Naive thymus-derived CD8-positive, alpha-beta T cell (primary cell): Measurements from ENCODE around the gene UBAP1L. TPM values are rescaled to one million over a fixed set of nuclear protein-coding genes. Genes with fewer than 3 reads are reported as not detected.

ENCODE experiments used
- ATAC-seq, 2 donors: fragments of 150-1000 bp; cut with Tn5 transposase in 1 of 2; sonication (Bioruptor Pico), chemical (Tn5 transposase) in 1 of 2; 1 replicate in 1 of 2; 2 replicates in 1 of 2; pipeline ENCODE4 v1.10.0; 2021; ENCODE audit warnings: mild to moderate bottlenecking in 2 of 2, moderate library complexity in 2 of 2
- POLR2A ChIA-PET: fragments of 350-600 bp; sonication (Branson Sonifier 250); formaldehyde crosslinking; loops from one replicate; lab custom pipeline; 2021; ENCODE audit warnings: antibody characterized with exemption; lab: Charles Lee
- DNase-seq, 10 donors: peaks; one replicate each; pipeline versions ENCODE4 v3.0.0 to v3.0.0-alpha.2; 2020 to 2022
- H3K27ac Mint-ChIP-seq, 10 donors: one replicate each; pipeline ENCODE4 v1.8.0; 2020 to 2022; ENCODE audit warnings: mild to moderate bottlenecking in 10 of 10, mixed read lengths in 10 of 10, moderate library complexity in 4 of 10, inconsistent platforms in 1 of 10
- H3K27me3 Mint-ChIP-seq, 5 donors: one replicate each; pipeline ENCODE4 v1.8.0; 2021 to 2022; ENCODE audit warnings: mixed read lengths in 5 of 5
- H3K36me3 Mint-ChIP-seq, 3 donors: one replicate each; pipeline ENCODE4 v1.8.0; 2020 to 2022; ENCODE audit warnings: mixed read lengths in 3 of 3, mild to moderate bottlenecking in 2 of 3, inconsistent platforms in 1 of 3
- H3K4me1 Mint-ChIP-seq, 4 donors: one replicate each; pipeline ENCODE4 v1.8.0; 2021 to 2022; ENCODE audit warnings: mixed read lengths in 4 of 4
- H3K4me3 Mint-ChIP-seq, 10 donors: one replicate each; pipeline ENCODE4 v1.8.0; 2020 to 2022; ENCODE audit warnings: mild to moderate bottlenecking in 10 of 10, mixed read lengths in 10 of 10, moderate library complexity in 6 of 10, inconsistent platforms in 1 of 10
- H3K9me3 Mint-ChIP-seq, 9 donors: one replicate each; pipeline ENCODE4 v1.8.0; 2020 to 2022; ENCODE audit warnings: mixed read lengths in 9 of 9, mild to moderate bottlenecking in 3 of 9, inconsistent platforms in 1 of 9, moderate library complexity in 1 of 9
- polyA plus RNA-seq, 3 donors: library from polyadenylated mRNA; unstranded; fragments of 300-500 nt; fragmentation: Illumina TruSeq; gene quantifications; one replicate each; pipeline ENCODE4 v1.2.3, GENCODE V29; 2021
- total RNA-seq, 8 experiments: library from RNA in 2 of 8; stranded (reverse) in 2 of 8; gene quantifications; one replicate each; pipeline ENCODE4 v1.2.3 and lab custom pipeline; 2021 to 2026

Gene UBAP1L
- total and polyA plus RNA-seq, 5 experiments from 2014 or later: 0.20 to 16.6 (median 14.2) TPM; not detected in 2

- H3K27ac Mint-ChIP-seq: no peak overlapping the region
- DNase-seq: no peak
- no peak for ATAC-seq
- peaks cover 0 to 4% (median 0%) of the 10 kb centered on the region in 3 donors for H3K36me3 Mint-ChIP-seq
- peaks cover 0 to 1% (median 0%) of the 10 kb centered on the region in 5 donors for H3K27me3 Mint-ChIP-seq
- no peak overlapping the region for H3K4me3 Mint-ChIP-seq
- peaks cover 0 to 3% (median 0%) of the 10 kb centered on the region in 4 donors for H3K4me1 Mint-ChIP-seq
- no peaks in the 10 kb centered on the region for H3K9me3 Mint-ChIP-seq
- POLR2A ChIA-PET: interaction anchor here (0.6 kb wide), 1 partner anchor 739 kb away, joined by 4 read pairs; no protein-coding TSS in a partner anchor
Observed at GRCh38 chr15:65088643-65089021, 26.4 kb downstream of the UBAP1L start.

GRCh38 chr15:65087873-65088642 is 26.9 kb downstream of the UBAP1L start:
- no peak overlapping the region for H3K4me3 Mint-ChIP-seq
- peaks cover 0 to 1% (median under 1%) of the 10 kb centered on the region in 4 donors for H3K4me1 Mint-ChIP-seq
- no peaks in the 10 kb centered on the region for H3K9me3 Mint-ChIP-seq
- DNase-seq (no peak), ATAC-seq (no peak)
- peaks cover 0 to 4% (median 0%) of the 10 kb centered on the region in 3 donors for H3K36me3 Mint-ChIP-seq
- peaks cover 0 to 2% (median under 1%) of the 10 kb centered on the region in 5 donors for H3K27me3 Mint-ChIP-seq
- peak overlapping the region in 1 of 10 donors; percentile 86 for H3K27ac Mint-ChIP-seq
- POLR2A ChIA-PET: no interaction called here

GRCh38 chr15:65087411-65087810 is 27.6 kb downstream of the UBAP1L start:
- peak overlapping the region in 2 of 10 donors; percentile 51 to 86 for H3K27ac Mint-ChIP-seq
- POLR2A ChIA-PET: interaction anchor here (0.9 kb wide), 1 partner anchor 9 kb away, joined by 3 read pairs; no protein-coding TSS in a partner anchor
- H3K9me3 Mint-ChIP-seq: no peaks in the 10 kb centered on the region
- peaks cover 0 to 4% (median 0%) of the 10 kb centered on the region in 3 donors for H3K36me3 Mint-ChIP-seq
- peak in 1 of 10 donors; percentile 28 for DNase-seq
- no peak overlapping the region for H3K4me3 Mint-ChIP-seq
- ATAC-seq: no peak
- H3K27me3 Mint-ChIP-seq: peaks cover 6 to 8% (median 7%) of the 10 kb centered on the region in 5 donors
- peaks cover 6 to 7% (median 6%) of the 10 kb centered on the region in 4 donors for H3K4me1 Mint-ChIP-seq

GRCh38 chr15:65086680-65087111 is 28.3 kb downstream of the UBAP1L start:
- POLR2A ChIA-PET: interaction anchor here (0.9 kb wide), 1 partner anchor 8 kb away, joined by 3 read pairs; no protein-coding TSS in a partner anchor
- Mint-ChIP-seq H3K9me3 (no peaks in the 10 kb centered on the region), H3K27ac (peak overlapping the region in 3 of 10 donors; percentile 22 to 86 (median 22)), H3K36me3 (peaks cover 0 to 4% (median 0%) of the 10 kb centered on the region in 3 donors), H3K27me3 (peaks cover 7 to 14% (median 9%) of the 10 kb centered on the region in 5 donors), H3K4me1 (peaks cover 10 to 14% (median 12%) of the 10 kb centered on the region in 4 donors), H3K4me3 (no peak overlapping the region)
- DNase-seq (no peak), ATAC-seq (peak; percentile 34 to 37)

GRCh38 chr15:65085990-65086679 is 28.9 kb downstream of the UBAP1L start:
- Mint-ChIP-seq H3K4me1 (peaks cover 12 to 17% (median 14%) of the 10 kb centered on the region in 4 donors), H3K4me3 (no peak overlapping the region), H3K9me3 (no peaks in the 10 kb centered on the region), H3K36me3 (peaks cover 0 to 4% (median 0%) of the 10 kb centered on the region in 3 donors), H3K27me3 (peaks cover 7 to 16% (median 9%) of the 10 kb centered on the region in 5 donors), H3K27ac (peak overlapping the region in 2 of 10 donors; percentile 20 to 33)
- ATAC-seq: peak in 1 of 2 donors; percentile 46
- POLR2A ChIA-PET: interaction anchor here (0.9 kb wide), 1 partner anchor 8 kb away, joined by 3 read pairs; no protein-coding TSS in a partner anchor
- DNase-seq: peak in 1 of 10 donors; percentile 4

- Mint-ChIP-seq H3K4me1 (peaks cover 12 to 17% (median 14%) of the 10 kb centered on the region in 4 donors), H3K4me3 (no peak overlapping the region), H3K9me3 (no peaks in the 10 kb centered on the region), H3K27me3 (peaks cover 7 to 22% (median 9%) of the 10 kb centered on the region in 5 donors), H3K27ac (peak overlapping the region in 1 of 10 donors; percentile 20), H3K36me3 (peaks cover 0 to 4% (median 0%) of the 10 kb centered on the region in 3 donors)
- ATAC-seq (no peak), DNase-seq (no peak)
- POLR2A ChIA-PET: no interaction called here
Observed at GRCh38 chr15:65085207-65085753, 29.7 kb downstream of the UBAP1L start.

- POLR2A ChIA-PET: no interaction called here
- ATAC-seq (no peak), DNase-seq (no peak)
- Mint-ChIP-seq H3K36me3 (peaks cover 0 to 4% (median 0%) of the 10 kb centered on the region in 3 donors), H3K9me3 (no peaks in the 10 kb centered on the region), H3K27ac (no peak overlapping the region), H3K4me3 (no peak overlapping the region), H3K27me3 (peaks cover 7 to 26% (median 9%) of the 10 kb centered on the region in 5 donors), H3K4me1 (peaks cover 12 to 17% (median 14%) of the 10 kb centered on the region in 4 donors)
Observed at GRCh38 chr15:65084500-65085206, 30.3 kb downstream of the UBAP1L start.

- POLR2A ChIA-PET: no interaction called here
- no peaks in the 10 kb centered on the region for H3K9me3 Mint-ChIP-seq
Observed at GRCh38 chr15:65083262-65083701, 31.7 kb downstream of the UBAP1L start.

GRCh38 chr15:65082303-65082953 is 32.6 kb downstream of the UBAP1L start:
- Mint-ChIP-seq H3K4me1 (peaks cover 16 to 23% (median 20%) of the 10 kb centered on the region in 4 donors), H3K27me3 (peaks cover 17 to 47% (median 22%) of the 10 kb centered on the region in 5 donors)
- POLR2A ChIA-PET: no interaction called here

More at GRCh38 chr15:65083262-65083701, 31.7 kb downstream of the UBAP1L start:
- peaks cover 15 to 39% (median 16%) of the 10 kb centered on the region in 5 donors for H3K27me3 Mint-ChIP-seq
- H3K36me3 Mint-ChIP-seq: peaks cover 0 to 3% (median 0%) of the 10 kb centered on the region in 3 donors
- peak overlapping the region in 2 of 10 donors; percentile 20 to 88 for H3K27ac Mint-ChIP-seq
- no peak for DNase-seq
- H3K4me3 Mint-ChIP-seq: no peak overlapping the region
- peaks cover 12 to 17% (median 14%) of the 10 kb centered on the region in 4 donors for H3K4me1 Mint-ChIP-seq
- no peak for ATAC-seq

GRCh38 chr15:65081758-65082157 is 33.2 kb downstream of the UBAP1L start:
- POLR2A ChIA-PET: no interaction called here
- H3K36me3 Mint-ChIP-seq: peaks cover 0 to 5% (median 0%) of the 10 kb centered on the region in 3 donors
- H3K4me3 Mint-ChIP-seq: no peak overlapping the region
- peak overlapping the region in 1 of 10 donors; percentile 5 for H3K27ac Mint-ChIP-seq
- H3K9me3 Mint-ChIP-seq: no peaks in the 10 kb centered on the region
- peaks cover 17 to 47% (median 22%) of the 10 kb centered on the region in 5 donors for H3K27me3 Mint-ChIP-seq
- H3K4me1 Mint-ChIP-seq: peaks cover 15 to 23% (median 19%) of the 10 kb centered on the region in 4 donors
- no peak for ATAC-seq
- no peak for DNase-seq

More at GRCh38 chr15:65082303-65082953, 32.6 kb downstream of the UBAP1L start:
- ATAC-seq: peak; percentile 76 to 86
- Mint-ChIP-seq H3K36me3 (peaks cover 0 to 5% (median 0%) of the 10 kb centered on the region in 3 donors), H3K27ac (peak overlapping the region in 7 of 10 donors; percentile 32 to 88 (median 60)), H3K9me3 (no peaks in the 10 kb centered on the region), H3K4me3 (peak overlapping the region in 8 of 10 donors; percentile 22 to 69 (median 61))
- peak in 4 of 10 donors; percentile 4 to 20 (median 12) for DNase-seq

- DNase-seq: no peak
- H3K4me3 Mint-ChIP-seq: no peak overlapping the region
- H3K27me3 Mint-ChIP-seq: peaks cover 20 to 49% (median 24%) of the 10 kb centered on the region in 5 donors
- peaks cover 0 to 5% (median 0%) of the 10 kb centered on the region in 3 donors for H3K36me3 Mint-ChIP-seq
- peak overlapping the region in 1 of 10 donors; percentile 5 for H3K27ac Mint-ChIP-seq
- H3K4me1 Mint-ChIP-seq: peaks cover 18 to 23% (median 21%) of the 10 kb centered on the region in 4 donors
- no peak for ATAC-seq
- H3K9me3 Mint-ChIP-seq: no peaks in the 10 kb centered on the region
- POLR2A ChIA-PET: no interaction called here
Observed at GRCh38 chr15:65081270-65081669, 33.7 kb downstream of the UBAP1L start.
